ENCODE measurements around the gene CCDC39. TPM values are rescaled to one million over a fixed set of nuclear protein-coding genes. Genes with fewer than 3 reads are reported as not detected.
"Not testable (repeated sequence)": the region's sequence is repeated elsewhere in the genome, so short reads cannot be mapped to it uniquely, and the experiment has no call there.

Gene CCDC39
- polyA plus RNA-seq, 1 donor (not counting 4 experiments of a cell fraction or from before 2014, with no cell fraction given), result not detected

DNA sequence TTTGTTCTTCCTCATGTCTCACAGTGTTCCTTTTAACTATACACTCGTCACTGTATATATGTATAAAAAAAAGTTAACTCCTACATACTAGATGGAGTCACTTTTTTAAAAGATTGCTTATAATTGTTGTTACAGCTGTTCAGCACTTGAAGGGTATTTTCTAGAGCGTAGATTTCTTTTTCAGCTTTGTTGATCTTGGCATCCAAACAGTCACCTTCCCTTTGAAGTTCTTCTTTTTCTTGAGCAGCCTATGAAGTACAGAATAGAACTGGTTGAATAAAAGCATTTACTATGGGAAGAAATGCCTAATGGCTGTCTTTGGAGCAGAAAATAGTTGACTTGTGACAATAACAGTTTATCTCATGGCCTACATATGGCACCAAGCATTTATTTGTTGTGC, 59.6 kb downstream of the CCDC39 start:
- Histone ChIP-seq H3K9me3 (ENCODE audit: control insufficient read depth, low read depth, low read length) (no peaks in the 10 kb centered on the region), H3K9me1 (ENCODE audit: control insufficient read depth, extremely low read depth, insufficient read depth, low read length) (no peaks in the 10 kb centered on the region), H3K36me3 (ENCODE audit: control insufficient read depth in 2 of 2, extremely low read depth in 1 of 2, insufficient read depth in 2 of 2, low read length in 2 of 2) (peaks cover 0 to 5% of the 10 kb centered on the region in 2 experiments), H3K27ac (ENCODE audit: control insufficient read depth, insufficient read depth, low read length) (no peak overlapping the region), H3K79me2 (ENCODE audit: control insufficient read depth, insufficient read depth, low read length) (no peaks in the 10 kb centered on the region), H4K20me1 (ENCODE audit: control insufficient read depth, extremely low read depth, insufficient read depth, low read length) (no peaks in the 10 kb centered on the region), H3K4me1 (ENCODE audit: control insufficient read depth, extremely low read depth, insufficient read depth, low read length) (no peaks in the 10 kb centered on the region), H2AFZ (ENCODE audit: control insufficient read depth, low read length) (no peak overlapping the region), H3K4me3 (ENCODE audit: control insufficient read depth in 2 of 3, extremely low read depth in 1 of 3, insufficient read depth in 2 of 3, low read depth in 1 of 3, low read length in 3 of 3) (no peak overlapping the region), H3K4me2 (ENCODE audit: control insufficient read depth, extremely low read depth, insufficient read depth, low read depth, low read length) (no peak overlapping the region), H3K27me3 (ENCODE audit: control insufficient read depth, extremely low read depth, insufficient read depth, low read length) (no peaks in the 10 kb centered on the region), H3K9ac (ENCODE audit: control insufficient read depth, extremely low read depth, insufficient read depth, low read length) (no peak overlapping the region)
- DNase-seq (ENCODE audit: low read depth, low spot score), result no peak
- no peak for TF ChIP-seq EZH2 (IDR thresholded peaks at IDR 0.05; ENCODE audit: low read length)
- TF ChIP-seq, protein P1, sequence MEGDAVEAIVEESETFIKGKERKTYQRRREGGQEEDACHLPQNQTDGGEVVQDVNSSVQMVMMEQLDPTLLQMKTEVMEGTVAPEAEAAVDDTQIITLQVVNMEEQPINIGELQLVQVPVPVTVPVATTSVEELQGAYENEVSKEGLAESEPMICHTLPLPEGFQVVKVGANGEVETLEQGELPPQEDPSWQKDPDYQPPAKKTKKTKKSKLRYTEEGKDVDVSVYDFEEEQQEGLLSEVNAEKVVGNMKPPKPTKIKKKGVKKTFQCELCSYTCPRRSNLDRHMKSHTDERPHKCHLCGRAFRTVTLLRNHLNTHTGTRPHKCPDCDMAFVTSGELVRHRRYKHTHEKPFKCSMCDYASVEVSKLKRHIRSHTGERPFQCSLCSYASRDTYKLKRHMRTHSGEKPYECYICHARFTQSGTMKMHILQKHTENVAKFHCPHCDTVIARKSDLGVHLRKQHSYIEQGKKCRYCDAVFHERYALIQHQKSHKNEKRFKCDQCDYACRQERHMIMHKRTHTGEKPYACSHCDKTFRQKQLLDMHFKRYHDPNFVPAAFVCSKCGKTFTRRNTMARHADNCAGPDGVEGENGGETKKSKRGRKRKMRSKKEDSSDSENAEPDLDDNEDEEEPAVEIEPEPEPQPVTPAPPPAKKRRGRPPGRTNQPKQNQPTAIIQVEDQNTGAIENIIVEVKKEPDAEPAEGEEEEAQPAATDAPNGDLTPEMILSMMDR (optimal IDR thresholded peaks at IDR 0.05 in 1 of 3, IDR thresholded peaks at IDR 0.05 in 1 of 3, conservative IDR thresholded peaks at IDR 0.05 in 1 of 3; ENCODE audit: extremely low read depth in 1 of 3, insufficient read depth in 2 of 3, low read length in 3 of 3), result no peak
- dilution Hi-C loops (cut with MboI; ENCODE audit: extremely low pct_ligation_motif_present, low sequenced_read_pairs), result no loop called here
- no peak for FAIRE-seq

DNA sequence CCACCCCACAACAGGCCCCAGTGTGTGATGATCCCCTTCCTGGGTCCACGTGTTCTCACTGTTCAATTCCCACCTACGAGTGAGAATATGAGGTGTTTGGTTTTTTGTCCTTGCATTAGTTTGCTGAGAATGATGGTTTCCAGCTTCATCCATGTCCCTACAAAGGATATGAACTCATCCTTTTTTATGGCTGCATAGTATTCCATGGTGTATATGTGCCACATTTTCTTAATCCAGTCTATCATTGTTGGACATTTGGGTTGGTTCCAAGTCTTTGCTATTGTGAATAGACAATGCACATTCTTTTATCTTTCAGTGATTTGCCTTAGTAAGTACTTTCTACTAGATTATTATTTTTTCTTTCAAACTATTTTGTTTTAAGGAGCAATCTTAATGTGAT, 60.7 kb downstream of the CCDC39 start:
- H3K4me2 ChIP-seq (ENCODE audit: control insufficient read depth, extremely low read depth, insufficient read depth, low read depth, low read length); DNase-seq (ENCODE audit: low read depth, low spot score); H4K20me1 ChIP-seq (ENCODE audit: control insufficient read depth, extremely low read depth, insufficient read depth, low read length); dilution Hi-C loops (cut with MboI; ENCODE audit: extremely low pct_ligation_motif_present, low sequenced_read_pairs); H3K9me3 ChIP-seq (ENCODE audit: control insufficient read depth, low read depth, low read length); H3K4me1 ChIP-seq (ENCODE audit: control insufficient read depth, extremely low read depth, insufficient read depth, low read length); H3K9me1 ChIP-seq (ENCODE audit: control insufficient read depth, extremely low read depth, insufficient read depth, low read length); H3K36me3 ChIP-seq (ENCODE audit: control insufficient read depth in 2 of 2, extremely low read depth in 1 of 2, insufficient read depth in 2 of 2, low read length in 2 of 2); H3K79me2 ChIP-seq (ENCODE audit: control insufficient read depth, insufficient read depth, low read length); H3K27ac ChIP-seq (ENCODE audit: control insufficient read depth, insufficient read depth, low read length); FAIRE-seq; H2AFZ ChIP-seq (ENCODE audit: control insufficient read depth, low read length); H3K4me3 ChIP-seq (ENCODE audit: control insufficient read depth in 2 of 3, extremely low read depth in 1 of 3, insufficient read depth in 2 of 3, low read depth in 1 of 3, low read length in 3 of 3); H3K27me3 ChIP-seq (ENCODE audit: control insufficient read depth, extremely low read depth, insufficient read depth, low read length); H3K9ac ChIP-seq (ENCODE audit: control insufficient read depth, extremely low read depth, insufficient read depth, low read length): not testable (repeated sequence)

DNA sequence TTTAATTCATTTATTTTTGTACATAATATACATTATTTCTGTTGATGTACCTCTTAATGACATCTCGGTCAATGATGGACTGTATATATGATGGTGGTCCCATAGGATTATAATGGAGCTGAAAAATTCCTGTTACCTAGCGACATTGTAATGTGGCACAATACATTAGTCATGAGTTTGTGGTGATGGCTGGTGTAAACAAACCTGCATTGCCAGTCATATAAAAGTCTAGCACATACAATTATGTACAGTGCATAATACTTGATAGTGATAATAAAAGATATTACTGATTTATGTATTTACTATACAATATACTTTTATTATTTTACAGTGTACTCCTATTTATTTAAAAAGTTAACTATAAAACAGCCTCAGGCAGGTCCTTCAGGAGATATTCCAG, 62.2 kb downstream of the CCDC39 start:
- no peak overlapping the region for H3K9ac ChIP-seq (ENCODE audit: control insufficient read depth, extremely low read depth, insufficient read depth, low read length)
- no peak overlapping the region for H3K4me2 ChIP-seq (ENCODE audit: control insufficient read depth, extremely low read depth, insufficient read depth, low read depth, low read length)
- H3K9me1 ChIP-seq (ENCODE audit: control insufficient read depth, extremely low read depth, insufficient read depth, low read length), result no peaks in the 10 kb centered on the region
- no peak overlapping the region for H2AFZ ChIP-seq (ENCODE audit: control insufficient read depth, low read length)
- H3K27me3 ChIP-seq (ENCODE audit: control insufficient read depth, extremely low read depth, insufficient read depth, low read length), result no peaks in the 10 kb centered on the region
- H4K20me1 ChIP-seq (ENCODE audit: control insufficient read depth, extremely low read depth, insufficient read depth, low read length), result no peaks in the 10 kb centered on the region
- TF ChIP-seq, protein P1 (optimal IDR thresholded peaks at IDR 0.05 in 1 of 3, IDR thresholded peaks at IDR 0.05 in 1 of 3, conservative IDR thresholded peaks at IDR 0.05 in 1 of 3; ENCODE audit: extremely low read depth in 1 of 3, insufficient read depth in 2 of 3, low read length in 3 of 3), result no peak
- TF ChIP-seq EZH2 (IDR thresholded peaks at IDR 0.05; ENCODE audit: low read length), result no peak
- DNase-seq (ENCODE audit: low read depth, low spot score) (no peak), FAIRE-seq (no peak)
- H3K4me3 ChIP-seq (ENCODE audit: control insufficient read depth in 2 of 3, extremely low read depth in 1 of 3, insufficient read depth in 2 of 3, low read depth in 1 of 3, low read length in 3 of 3), result no peak overlapping the region
- H3K9me3 ChIP-seq (ENCODE audit: control insufficient read depth, low read depth, low read length), result no peaks in the 10 kb centered on the region
- dilution Hi-C loops (cut with MboI; ENCODE audit: extremely low pct_ligation_motif_present, low sequenced_read_pairs), result no loop called here
- no peaks in the 10 kb centered on the region for H3K4me1 ChIP-seq (ENCODE audit: control insufficient read depth, extremely low read depth, insufficient read depth, low read length)
- no peaks in the 10 kb centered on the region for H3K79me2 ChIP-seq (ENCODE audit: control insufficient read depth, insufficient read depth, low read length)
- H3K27ac ChIP-seq (ENCODE audit: control insufficient read depth, insufficient read depth, low read length), result no peak overlapping the region
- peaks cover 5 to 9% of the 10 kb centered on the region in 2 experiments for H3K36me3 ChIP-seq (ENCODE audit: control insufficient read depth in 2 of 2, extremely low read depth in 1 of 2, insufficient read depth in 2 of 2, low read length in 2 of 2)

All from keratinocyte (primary cell).